ENCODE results near the gene GRID1. TPM values are rescaled to one million over a fixed set of nuclear protein-coding genes. Genes with fewer than 3 reads are reported as not detected.

The GRID1 gene
- polyA plus RNA-seq, 4 donors = 0.27 to 1.1 (median 0.40) TPM; not detected in 1

GRCh38 chr10:85795460-85795859, 571.1 kb downstream of the GRID1 start:
- H3K9me3 ChIP-seq (ENCODE audit: control insufficient read depth in 2 of 2, insufficient read depth in 1 of 2, low read depth in 1 of 2, low read length in 1 of 2) = no peaks in the 10 kb centered on the region
- H3K27me3 ChIP-seq (ENCODE audit: control insufficient read depth in 3 of 3, insufficient read depth in 3 of 3, low read length in 3 of 3) = no peaks in the 10 kb centered on the region
- no peak for DNase-seq
- WGBS, 3 donors = 42 to 59% (median 51%) methylated on average over 3 of the region's 3 CpGs
- H3K36me3 ChIP-seq (ENCODE audit: control insufficient read depth in 3 of 3, insufficient read depth in 2 of 3, low read depth in 1 of 3, low read length in 3 of 3) = no peaks in the 10 kb centered on the region
- H3K27ac ChIP-seq (ENCODE audit: low read depth in 1 of 3, low read length in 2 of 3) = no peak overlapping the region
- no peak for FAIRE-seq
- no peaks in the 10 kb centered on the region for H3K4me1 ChIP-seq (ENCODE audit: control insufficient read depth in 3 of 3, insufficient read depth in 2 of 3, low read depth in 1 of 3, low read length in 2 of 3)
- H3K4me3 ChIP-seq (ENCODE audit: low read depth in 1 of 3, low read length in 3 of 3) = no peak overlapping the region

GRCh38 chr10:85794553-85794952, 572.0 kb downstream of the GRID1 start:
- H3K9me3 ChIP-seq (ENCODE audit: control insufficient read depth in 2 of 2, insufficient read depth in 1 of 2, low read depth in 1 of 2, low read length in 1 of 2) = no peaks in the 10 kb centered on the region
- no peaks in the 10 kb centered on the region for H3K27me3 ChIP-seq (ENCODE audit: control insufficient read depth in 3 of 3, insufficient read depth in 3 of 3, low read length in 3 of 3)
- H3K4me1 ChIP-seq (ENCODE audit: control insufficient read depth in 3 of 3, insufficient read depth in 2 of 3, low read depth in 1 of 3, low read length in 2 of 3) = no peaks in the 10 kb centered on the region
- no peak overlapping the region for H3K4me3 ChIP-seq (ENCODE audit: low read depth in 1 of 3, low read length in 3 of 3)
- no peaks in the 10 kb centered on the region for H3K36me3 ChIP-seq (ENCODE audit: control insufficient read depth in 3 of 3, insufficient read depth in 2 of 3, low read depth in 1 of 3, low read length in 3 of 3)
- DNase-seq (no peak), FAIRE-seq (no peak)
- H3K27ac ChIP-seq (ENCODE audit: low read depth in 1 of 3, low read length in 2 of 3) = no peak overlapping the region
- 27 to 60% (median 52%) methylated on average over 2 of the region's 2 CpGs for WGBS, 3 donors

GRCh38 chr10:85792533-85792858, 574.1 kb downstream of the GRID1 start:
- no peaks in the 10 kb centered on the region for H3K27me3 ChIP-seq (ENCODE audit: control insufficient read depth in 3 of 3, insufficient read depth in 3 of 3, low read length in 3 of 3)
- FAIRE-seq (no peak), DNase-seq (no peak)
- no peaks in the 10 kb centered on the region for H3K4me1 ChIP-seq (ENCODE audit: control insufficient read depth in 3 of 3, insufficient read depth in 2 of 3, low read depth in 1 of 3, low read length in 2 of 3)
- H3K27ac ChIP-seq (ENCODE audit: low read depth in 1 of 3, low read length in 2 of 3) = no peak overlapping the region
- no peak overlapping the region for H3K4me3 ChIP-seq (ENCODE audit: low read depth in 1 of 3, low read length in 3 of 3)
- no peaks in the 10 kb centered on the region for H3K36me3 ChIP-seq (ENCODE audit: control insufficient read depth in 3 of 3, insufficient read depth in 2 of 3, low read depth in 1 of 3, low read length in 3 of 3)
- no peaks in the 10 kb centered on the region for H3K9me3 ChIP-seq (ENCODE audit: control insufficient read depth in 2 of 2, insufficient read depth in 1 of 2, low read depth in 1 of 2, low read length in 1 of 2)
- WGBS, 3 donors = 67 to 80% (median 77%) methylated on average over 3 of the region's 3 CpGs

- Histone ChIP-seq H3K4me3 (ENCODE audit: low read depth in 1 of 3, low read length in 3 of 3) (no peak overlapping the region), H3K27me3 (ENCODE audit: control insufficient read depth in 3 of 3, insufficient read depth in 3 of 3, low read length in 3 of 3) (no peaks in the 10 kb centered on the region), H3K4me1 (ENCODE audit: control insufficient read depth in 3 of 3, insufficient read depth in 2 of 3, low read depth in 1 of 3, low read length in 2 of 3) (no peaks in the 10 kb centered on the region), H3K9me3 (ENCODE audit: control insufficient read depth in 2 of 2, insufficient read depth in 1 of 2, low read depth in 1 of 2, low read length in 1 of 2) (no peaks in the 10 kb centered on the region), H3K36me3 (ENCODE audit: control insufficient read depth in 3 of 3, insufficient read depth in 2 of 3, low read depth in 1 of 3, low read length in 3 of 3) (no peaks in the 10 kb centered on the region), H3K27ac (ENCODE audit: low read depth in 1 of 3, low read length in 2 of 3) (no peak overlapping the region)
- DNase-seq (no peak), FAIRE-seq (no peak)
- WGBS, 3 donors = 70 to 77% (median 73%) methylated on average over 5 of the region's 5 CpGs
Observed at GRCh38 chr10:85791818-85792532, 574.6 kb downstream of the GRID1 start.

GRCh38 chr10:85789982-85790789, 576.4 kb downstream of the GRID1 start:
- Histone ChIP-seq H3K27ac (ENCODE audit: low read depth in 1 of 3, low read length in 2 of 3) (no peak overlapping the region), H3K9me3 (ENCODE audit: control insufficient read depth in 2 of 2, insufficient read depth in 1 of 2, low read depth in 1 of 2, low read length in 1 of 2) (no peaks in the 10 kb centered on the region), H3K36me3 (ENCODE audit: control insufficient read depth in 3 of 3, insufficient read depth in 2 of 3, low read depth in 1 of 3, low read length in 3 of 3) (no peaks in the 10 kb centered on the region), H3K4me3 (ENCODE audit: low read depth in 1 of 3, low read length in 3 of 3) (no peak overlapping the region), H3K4me1 (ENCODE audit: control insufficient read depth in 3 of 3, insufficient read depth in 2 of 3, low read depth in 1 of 3, low read length in 2 of 3) (no peaks in the 10 kb centered on the region), H3K27me3 (ENCODE audit: control insufficient read depth in 3 of 3, insufficient read depth in 3 of 3, low read length in 3 of 3) (peaks cover 0 to under 1% (median 0%) of the 10 kb centered on the region in 3 donors)
- FAIRE-seq (no peak), DNase-seq (no peak)
- WGBS, 3 donors = 58 to 77% (median 76%) methylated on average over 7 of the region's 7 CpGs

- 86 to 94% (median 90%) methylated on average over 3 of the region's 3 CpGs for WGBS, 3 donors
- FAIRE-seq (no peak), DNase-seq (no peak)
Observed at GRCh38 chr10:85789125-85789524, 577.5 kb downstream of the GRID1 start.

GRCh38 chr10:85788570-85788969, 578.0 kb downstream of the GRID1 start:
- no peak for FAIRE-seq
- 79 to 82% (median 82%) methylated on average over 4 of the region's 4 CpGs for WGBS, 3 donors
- no peaks in the 10 kb centered on the region for H3K36me3 ChIP-seq (ENCODE audit: control insufficient read depth in 3 of 3, insufficient read depth in 2 of 3, low read depth in 1 of 3, low read length in 3 of 3)
- H3K4me3 ChIP-seq (ENCODE audit: low read depth in 1 of 3, low read length in 3 of 3) = no peak overlapping the region
- no peak for DNase-seq
- no peak overlapping the region for H3K27ac ChIP-seq (ENCODE audit: low read depth in 1 of 3, low read length in 2 of 3)
- no peaks in the 10 kb centered on the region for H3K4me1 ChIP-seq (ENCODE audit: control insufficient read depth in 3 of 3, insufficient read depth in 2 of 3, low read depth in 1 of 3, low read length in 2 of 3)
- no peaks in the 10 kb centered on the region for H3K9me3 ChIP-seq (ENCODE audit: control insufficient read depth in 2 of 2, insufficient read depth in 1 of 2, low read depth in 1 of 2, low read length in 1 of 2)
- H3K27me3 ChIP-seq (ENCODE audit: control insufficient read depth in 3 of 3, insufficient read depth in 3 of 3, low read length in 3 of 3) = peaks cover 0 to 5% (median 0%) of the 10 kb centered on the region in 3 donors

More at GRCh38 chr10:85789125-85789524, 577.5 kb downstream of the GRID1 start:
- no peaks in the 10 kb centered on the region for H3K4me1 ChIP-seq (ENCODE audit: control insufficient read depth in 3 of 3, insufficient read depth in 2 of 3, low read depth in 1 of 3, low read length in 2 of 3)
- no peaks in the 10 kb centered on the region for H3K9me3 ChIP-seq (ENCODE audit: control insufficient read depth in 2 of 2, insufficient read depth in 1 of 2, low read depth in 1 of 2, low read length in 1 of 2)
- H3K4me3 ChIP-seq (ENCODE audit: low read depth in 1 of 3, low read length in 3 of 3) = no peak overlapping the region
- H3K27me3 ChIP-seq (ENCODE audit: control insufficient read depth in 3 of 3, insufficient read depth in 3 of 3, low read length in 3 of 3) = peaks cover 0 to 5% (median 0%) of the 10 kb centered on the region in 3 donors
- H3K27ac ChIP-seq (ENCODE audit: low read depth in 1 of 3, low read length in 2 of 3) = no peak overlapping the region
- H3K36me3 ChIP-seq (ENCODE audit: control insufficient read depth in 3 of 3, insufficient read depth in 2 of 3, low read depth in 1 of 3, low read length in 3 of 3) = no peaks in the 10 kb centered on the region

GRCh38 chr10:85787881-85788280, 578.7 kb downstream of the GRID1 start:
- H3K27me3 ChIP-seq (ENCODE audit: control insufficient read depth in 3 of 3, insufficient read depth in 3 of 3, low read length in 3 of 3) = peaks cover 0 to 5% (median 0%) of the 10 kb centered on the region in 3 donors
- no peaks in the 10 kb centered on the region for H3K36me3 ChIP-seq (ENCODE audit: control insufficient read depth in 3 of 3, insufficient read depth in 2 of 3, low read depth in 1 of 3, low read length in 3 of 3)
- 93 to 95% (median 95%) methylated on average over 3 of the region's 3 CpGs for WGBS, 3 donors
- H3K9me3 ChIP-seq (ENCODE audit: control insufficient read depth in 2 of 2, insufficient read depth in 1 of 2, low read depth in 1 of 2, low read length in 1 of 2) = no peaks in the 10 kb centered on the region
- DNase-seq (no peak), FAIRE-seq (no peak)
- no peaks in the 10 kb centered on the region for H3K4me1 ChIP-seq (ENCODE audit: control insufficient read depth in 3 of 3, insufficient read depth in 2 of 3, low read depth in 1 of 3, low read length in 2 of 3)
- no peak overlapping the region for H3K27ac ChIP-seq (ENCODE audit: low read depth in 1 of 3, low read length in 2 of 3)
- H3K4me3 ChIP-seq (ENCODE audit: low read depth in 1 of 3, low read length in 3 of 3) = no peak overlapping the region
